HepG2 (cell line): ENCODE measurements around the gene TAPBP. TPM values are rescaled to one million over a fixed set of nuclear protein-coding genes. Genes with fewer than 3 reads are reported as not detected.
A peak's percentile ranks its signal among the peaks of the same experiment; 100 is the strongest.

Experiments used
- ATF7-NPFF ChIP-seq: sonication (generic); formaldehyde crosslinking; IDR thresholded peaks from 2 replicates; pipeline ENCODE4 v1.8.1; 2023; ENCODE audit warnings: mild to moderate bottlenecking, low read depth, missing genetic modification reagents, moderate library complexity
- KAT7 ChIP-seq: IDR thresholded peaks from 2 replicates; pipeline ENCODE4 v1.6.1; 2018; ENCODE audit warnings: borderline replicate concordance, missing compliant biosample characterization
- MYC ChIP-seq: sonication (generic); formaldehyde crosslinking; IDR thresholded peaks from 2 replicates; pipeline ENCODE4 v1.9.0; 2021; ENCODE audit warnings: missing genetic modification reagents, borderline replicate concordance
- REXO4 ChIP-seq: sonication (generic); formaldehyde crosslinking; IDR thresholded peaks from 2 replicates; pipeline ENCODE4 v1.8.0; 2022; ENCODE audit warnings: missing genetic modification reagents, mild to moderate bottlenecking, borderline replicate concordance
- SMAD3 ChIP-seq: sonication (generic); formaldehyde crosslinking; IDR thresholded peaks from 2 replicates; pipeline ENCODE4 v1.4.0; 2020; ENCODE audit warnings: missing genetic modification reagents
- ZFP90 ChIP-seq: sonication (generic); formaldehyde crosslinking; IDR thresholded peaks from 2 replicates; pipeline ENCODE4 v1.8.0; 2022; ENCODE audit warnings: missing genetic modification reagents, mild to moderate bottlenecking, inconsistent platforms, borderline replicate concordance
- ZNF24 ChIP-seq: fragments of 450-650 bp; IDR thresholded peaks from 2 replicates; pipeline ENCODE4 v1.6.1; 2017; ENCODE audit warnings: antibody characterized with exemption, mild to moderate bottlenecking
- ZNF251 ChIP-seq: sonication (generic); formaldehyde crosslinking; IDR thresholded peaks from 2 replicates; pipeline ENCODE4 v1.9.0; 2021; ENCODE audit warnings: mild to moderate bottlenecking, missing genetic modification reagents
- ZNF317 ChIP-seq: sonication (generic); formaldehyde crosslinking; IDR thresholded peaks from 2 replicates; pipeline ENCODE4 v1.5.0; 2020; ENCODE audit warnings: mild to moderate bottlenecking, missing genetic modification reagents
- ZNF44 ChIP-seq: sonication (generic); formaldehyde crosslinking; IDR thresholded peaks from 2 replicates; pipeline ENCODE4 v1.5.1; 2020; ENCODE audit warnings: mild to moderate bottlenecking, missing genetic modification reagents
- ZNF569 ChIP-seq: sonication (generic); formaldehyde crosslinking; IDR thresholded peaks from 2 replicates; pipeline ENCODE4 v1.5.0; 2020; ENCODE audit warnings: mild to moderate bottlenecking, missing genetic modification reagents, moderate library complexity, borderline replicate concordance
- ZNF780A ChIP-seq: sonication (generic); formaldehyde crosslinking; IDR thresholded peaks from 2 replicates; pipeline ENCODE4 v1.8.0; 2022; ENCODE audit warnings: mild to moderate bottlenecking, missing genetic modification reagents, moderate library complexity
- ZSCAN20 ChIP-seq: sonication (generic); formaldehyde crosslinking; IDR thresholded peaks from 2 replicates; pipeline ENCODE4 v1.4.0; 2020; ENCODE audit warnings: missing genetic modification reagents, mild to moderate bottlenecking, borderline replicate concordance
- polyA plus RNA-seq, 8 experiments: library from polyadenylated mRNA; depleted of rRNA in 3 of 8; stranded (reverse) in 7 of 8; unstranded in 1 of 8; fragments of >200 nt; fragmentation: Illumina TruSeq in 4 of 8; extraction: Trizol in 4 of 8; gene quantifications; 2 replicates each; pipeline versions ENCODE4 v1.2.1 to v1.2.3, GENCODE V29; 2011 to 2016; ENCODE audit warnings: low read depth in 4 of 8, missing spikeins in 1 of 8, mixed read lengths in 1 of 8; ENCODE audit not compliant: insufficient read depth in 1 of 8
- total RNA-seq, 5 experiments: library from RNA; depleted of rRNA; stranded (reverse); fragments of >200 nt; fragmentation: Illumina TruSeq; extraction: Trizol; gene quantifications; 2 replicates each; pipeline ENCODE4 v1.2.3, GENCODE V29; 2016; ENCODE audit warnings: low read depth in 1 of 5
- TF ChIP-seq, protein P1 (sequence below): sonication (generic); formaldehyde crosslinking; IDR thresholded peaks from 2 replicates; pipeline ENCODE4 v1.5.1; 2020; ENCODE audit warnings: mild to moderate bottlenecking, missing genetic modification reagents, borderline replicate concordance
- TF ChIP-seq, protein P2 (sequence below): sonication (generic); formaldehyde crosslinking; IDR thresholded peaks from 2 replicates; pipeline ENCODE4 v1.4.0; 2020; ENCODE audit warnings: missing genetic modification reagents
- TF ChIP-seq, protein P3 (sequence below): sonication (generic); formaldehyde crosslinking; IDR thresholded peaks from 2 replicates; pipeline ENCODE4 v1.9.0; 2021; ENCODE audit warnings: missing genetic modification reagents, borderline replicate concordance
- TF ChIP-seq, protein P4 (sequence below): sonication (generic); formaldehyde crosslinking; IDR thresholded peaks from 2 replicates; pipeline ENCODE4 v1.5.0; 2020; ENCODE audit warnings: missing genetic modification reagents, mild to moderate bottlenecking, borderline replicate concordance
- TF ChIP-seq, protein P5 (sequence below): sonication (generic); formaldehyde crosslinking; IDR thresholded peaks from 2 replicates; pipeline ENCODE4 v1.5.1; 2020; ENCODE audit warnings: missing genetic modification reagents, mild to moderate bottlenecking, borderline replicate concordance

TAPBP gene
- total and polyA plus RNA-seq, 2 of the 13 experiments (the other 11 are each of a cell fraction or from before 2014, with no cell fraction given) = 27.4 to 32.3 TPM

DNA sequence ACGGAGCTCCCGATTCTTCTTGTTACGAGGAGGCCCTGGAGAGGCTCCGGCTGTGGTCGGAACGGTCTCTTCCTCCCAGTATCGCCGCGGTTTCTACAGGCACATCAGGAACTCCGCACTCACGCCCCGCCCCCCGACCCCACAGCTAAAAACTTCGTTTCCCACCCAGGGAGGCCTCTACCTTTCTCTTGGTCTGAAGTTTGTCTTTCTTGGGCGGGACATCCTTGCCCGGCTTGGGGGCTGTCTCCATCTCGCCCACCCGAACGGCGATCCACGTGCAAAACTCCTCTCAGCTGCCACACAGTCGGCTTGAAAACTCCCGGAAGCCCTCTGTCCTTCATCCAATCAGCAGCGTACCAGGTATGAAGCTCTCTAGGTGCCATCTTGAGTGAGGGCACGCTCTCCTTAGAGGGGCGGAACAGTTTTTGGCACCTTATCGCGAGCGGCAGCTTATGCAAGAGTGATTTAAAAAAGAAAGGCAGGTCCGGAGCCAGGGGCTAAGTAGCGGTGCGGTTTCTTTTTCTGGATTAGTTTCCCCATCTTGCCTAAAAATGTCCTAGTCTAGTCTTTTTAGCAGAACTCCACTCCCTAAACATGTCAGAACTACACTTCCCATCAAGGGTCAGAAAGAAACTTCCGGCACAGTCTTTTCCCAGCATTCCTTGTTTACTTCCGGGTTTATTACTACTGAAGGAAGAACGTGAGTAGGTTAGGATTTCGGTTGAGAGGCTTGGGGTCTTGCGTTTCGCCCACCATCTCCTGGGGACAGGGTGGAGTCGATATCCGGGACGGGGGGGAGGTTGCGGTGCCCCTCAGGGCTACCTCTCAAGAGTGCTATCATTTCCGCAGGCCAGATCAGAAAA lies 24.7 kb downstream of the TAPBP start, which contains the start of the genes PFDN6 and WDR46 (continued):
- TF ChIP-seq, protein P1, sequence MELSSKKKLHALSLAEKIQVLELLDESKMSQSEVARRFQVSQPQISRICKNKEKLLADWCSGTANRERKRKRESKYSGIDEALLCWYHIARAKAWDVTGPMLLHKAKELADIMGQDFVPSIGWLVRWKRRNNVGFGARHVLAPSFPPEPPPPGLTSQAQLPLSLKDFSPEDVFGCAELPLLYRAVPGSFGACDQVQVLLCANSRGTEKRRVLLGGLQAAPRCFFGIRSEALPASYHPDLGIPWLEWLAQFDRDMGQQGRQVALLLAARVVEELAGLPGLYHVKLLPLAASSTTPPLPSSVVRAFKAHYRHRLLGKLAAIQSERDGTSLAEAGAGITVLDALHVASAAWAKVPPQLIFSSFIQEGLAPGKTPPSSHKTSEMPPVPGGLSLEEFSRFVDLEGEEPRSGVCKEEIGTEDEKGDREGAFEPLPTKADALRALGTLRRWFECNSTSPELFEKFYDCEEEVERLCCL = no peak
- TF ChIP-seq SMAD3 (CRISPR knock-in tag) = no peak
- TF ChIP-seq KAT7 (CRISPR knock-in tag) = no peak
- TF ChIP-seq ZFP90 (CRISPR knock-in tag) = no peak
- no peak for TF ChIP-seq ZNF24
- TF ChIP-seq, protein P2, sequence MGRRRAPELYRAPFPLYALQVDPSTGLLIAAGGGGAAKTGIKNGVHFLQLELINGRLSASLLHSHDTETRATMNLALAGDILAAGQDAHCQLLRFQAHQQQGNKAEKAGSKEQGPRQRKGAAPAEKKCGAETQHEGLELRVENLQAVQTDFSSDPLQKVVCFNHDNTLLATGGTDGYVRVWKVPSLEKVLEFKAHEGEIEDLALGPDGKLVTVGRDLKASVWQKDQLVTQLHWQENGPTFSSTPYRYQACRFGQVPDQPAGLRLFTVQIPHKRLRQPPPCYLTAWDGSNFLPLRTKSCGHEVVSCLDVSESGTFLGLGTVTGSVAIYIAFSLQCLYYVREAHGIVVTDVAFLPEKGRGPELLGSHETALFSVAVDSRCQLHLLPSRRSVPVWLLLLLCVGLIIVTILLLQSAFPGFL (CRISPR knock-in tag) = no peak
- TF ChIP-seq ZNF251 (CRISPR knock-in tag) = no peak
- TF ChIP-seq, protein P3, sequence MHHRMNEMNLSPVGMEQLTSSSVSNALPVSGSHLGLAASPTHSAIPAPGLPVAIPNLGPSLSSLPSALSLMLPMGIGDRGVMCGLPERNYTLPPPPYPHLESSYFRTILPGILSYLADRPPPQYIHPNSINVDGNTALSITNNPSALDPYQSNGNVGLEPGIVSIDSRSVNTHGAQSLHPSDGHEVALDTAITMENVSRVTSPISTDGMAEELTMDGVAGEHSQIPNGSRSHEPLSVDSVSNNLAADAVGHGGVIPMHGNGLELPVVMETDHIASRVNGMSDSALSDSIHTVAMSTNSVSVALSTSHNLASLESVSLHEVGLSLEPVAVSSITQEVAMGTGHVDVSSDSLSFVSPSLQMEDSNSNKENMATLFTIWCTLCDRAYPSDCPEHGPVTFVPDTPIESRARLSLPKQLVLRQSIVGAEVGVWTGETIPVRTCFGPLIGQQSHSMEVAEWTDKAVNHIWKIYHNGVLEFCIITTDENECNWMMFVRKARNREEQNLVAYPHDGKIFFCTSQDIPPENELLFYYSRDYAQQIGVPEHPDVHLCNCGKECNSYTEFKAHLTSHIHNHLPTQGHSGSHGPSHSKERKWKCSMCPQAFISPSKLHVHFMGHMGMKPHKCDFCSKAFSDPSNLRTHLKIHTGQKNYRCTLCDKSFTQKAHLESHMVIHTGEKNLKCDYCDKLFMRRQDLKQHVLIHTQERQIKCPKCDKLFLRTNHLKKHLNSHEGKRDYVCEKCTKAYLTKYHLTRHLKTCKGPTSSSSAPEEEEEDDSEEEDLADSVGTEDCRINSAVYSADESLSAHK = no peak
- TF ChIP-seq ZNF780A (CRISPR knock-in tag) = 0 out of 2 replicates have a peak, but pooled peaks have one; percentile 56
- peak; percentile 85; the same call in 1 of the 2 replicates for TF ChIP-seq MYC
- no peak for TF ChIP-seq ZSCAN20 (CRISPR knock-in tag)
- TF ChIP-seq ATF7-NPFF = no peak
- TF ChIP-seq ZNF44 = no peak
- TF ChIP-seq, protein P4, sequence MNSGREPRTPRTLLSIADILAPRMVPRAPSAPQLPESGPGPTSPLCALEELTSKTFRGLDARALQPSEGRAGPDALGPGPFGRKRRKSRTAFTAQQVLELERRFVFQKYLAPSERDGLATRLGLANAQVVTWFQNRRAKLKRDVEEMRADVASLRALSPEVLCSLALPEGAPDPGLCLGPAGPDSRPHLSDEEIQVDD (CRISPR knock-in tag) = no peak
- TF ChIP-seq ZNF569 (CRISPR knock-in tag) = no peak
- TF ChIP-seq REXO4 = no peak
- TF ChIP-seq ZNF317 = no peak; the same call in 1 of the 2 replicates
- TF ChIP-seq, protein P5, sequence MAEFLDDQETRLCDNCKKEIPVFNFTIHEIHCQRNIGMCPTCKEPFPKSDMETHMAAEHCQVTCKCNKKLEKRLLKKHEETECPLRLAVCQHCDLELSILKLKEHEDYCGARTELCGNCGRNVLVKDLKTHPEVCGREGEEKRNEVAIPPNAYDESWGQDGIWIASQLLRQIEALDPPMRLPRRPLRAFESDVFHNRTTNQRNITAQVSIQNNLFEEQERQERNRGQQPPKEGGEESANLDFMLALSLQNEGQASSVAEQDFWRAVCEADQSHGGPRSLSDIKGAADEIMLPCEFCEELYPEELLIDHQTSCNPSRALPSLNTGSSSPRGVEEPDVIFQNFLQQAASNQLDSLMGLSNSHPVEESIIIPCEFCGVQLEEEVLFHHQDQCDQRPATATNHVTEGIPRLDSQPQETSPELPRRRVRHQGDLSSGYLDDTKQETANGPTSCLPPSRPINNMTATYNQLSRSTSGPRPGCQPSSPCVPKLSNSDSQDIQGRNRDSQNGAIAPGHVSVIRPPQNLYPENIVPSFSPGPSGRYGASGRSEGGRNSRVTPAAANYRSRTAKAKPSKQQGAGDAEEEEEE (CRISPR knock-in tag) = no peak
